ENCODE measurements around the gene SAT1. TPM values are rescaled to one million over a fixed set of nuclear protein-coding genes. Genes with fewer than 3 reads are reported as not detected.
A peak's percentile ranks its signal among the peaks of the same experiment; 100 is the strongest.

SAT1 gene
- total and polyA plus RNA-seq, 9 donors, result 32.0 to 77.8 (median 41.0) TPM

DNA sequence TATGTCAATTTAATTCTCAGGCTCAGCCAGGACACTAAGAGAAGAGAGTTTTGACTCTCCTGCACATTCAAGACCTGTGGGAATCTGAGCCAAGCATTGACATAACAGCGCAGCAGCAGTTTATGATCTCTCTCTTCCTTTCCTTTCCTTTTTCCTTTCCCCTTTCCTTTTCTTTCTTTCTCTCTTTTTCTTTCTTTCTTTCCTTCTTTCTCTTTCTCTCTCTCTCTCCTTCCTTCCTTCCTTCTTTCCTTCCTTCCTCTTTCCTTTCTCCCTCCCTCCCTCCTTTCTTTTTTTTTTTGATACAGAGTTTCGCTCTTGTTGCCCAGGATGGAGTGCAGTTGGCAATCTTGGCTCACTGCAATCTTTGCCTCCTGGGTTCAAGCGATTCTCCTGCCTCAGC lies 21.6 kb downstream of the SAT1 start:
- Histone ChIP-seq H3K27me3 (ENCODE audit: control insufficient read depth, insufficient read depth, low read length) (peaks cover 5% of the 10 kb centered on the region), H3K9me3 (replicated peaks; ENCODE audit: control insufficient read depth, low read depth, low read length) (no peaks in the 10 kb centered on the region), H3K4me1 (ENCODE audit: control insufficient read depth, insufficient read depth, low read length) (peaks cover 3% of the 10 kb centered on the region), H3K36me3 (ENCODE audit: control insufficient read depth, insufficient read depth, low read length) (no peaks in the 10 kb centered on the region), H3K4me3 (ENCODE audit: low read length) (no peak overlapping the region), H3K27ac (ENCODE audit: low read length) (no peak overlapping the region)
- 65% methylated on average over 2 of the region's 3 CpGs for WGBS (ENCODE audit: insufficient coverage)
- no peak for DNase-seq

DNA sequence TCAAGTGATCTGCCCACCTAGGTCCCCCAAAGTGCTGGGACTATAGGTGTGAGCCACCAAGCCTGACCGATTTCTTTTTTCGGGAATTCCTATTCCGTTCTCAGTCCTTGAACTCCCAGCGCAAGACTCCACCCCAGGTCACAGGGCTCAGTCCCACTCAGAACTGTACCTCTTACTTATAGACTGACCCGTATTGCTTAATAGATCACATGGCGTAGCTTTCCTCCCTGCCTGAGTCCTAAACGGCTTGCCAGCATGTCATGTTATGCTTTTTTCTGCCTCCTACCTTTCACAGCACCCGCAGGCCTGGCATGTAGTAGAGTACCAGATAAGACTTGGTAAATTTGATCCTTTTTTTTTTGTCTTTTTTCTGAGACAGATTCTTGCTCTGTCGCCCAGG lies 22.4 kb downstream of the SAT1 start:
- no peaks in the 10 kb centered on the region for H3K36me3 ChIP-seq (ENCODE audit: control insufficient read depth, insufficient read depth, low read length)
- DNase-seq, result no peak
- H3K27ac ChIP-seq (ENCODE audit: low read length), result no peak overlapping the region
- H3K9me3 ChIP-seq (replicated peaks; ENCODE audit: control insufficient read depth, low read depth, low read length), result no peaks in the 10 kb centered on the region
- H3K4me1 ChIP-seq (ENCODE audit: control insufficient read depth, insufficient read depth, low read length), result peaks cover 3% of the 10 kb centered on the region
- 96% methylated on average over 5 of the region's 9 CpGs for WGBS (ENCODE audit: insufficient coverage)
- peaks cover 3% of the 10 kb centered on the region for H3K27me3 ChIP-seq (ENCODE audit: control insufficient read depth, insufficient read depth, low read length)
- no peak overlapping the region for H3K4me3 ChIP-seq (ENCODE audit: low read length)

GRCh38 chrX:23810279-23810678 lies 27.3 kb downstream of the SAT1 start:
- Histone ChIP-seq H3K4me1 (ENCODE audit: control insufficient read depth, insufficient read depth, low read length) (no peaks in the 10 kb centered on the region), H3K4me3 (ENCODE audit: low read length) (no peak overlapping the region), H3K27me3 (ENCODE audit: control insufficient read depth, insufficient read depth, low read length) (peaks cover 6% of the 10 kb centered on the region), H3K27ac (ENCODE audit: low read length) (no peak overlapping the region), H3K36me3 (ENCODE audit: control insufficient read depth, insufficient read depth, low read length) (no peaks in the 10 kb centered on the region), H3K9me3 (replicated peaks; ENCODE audit: control insufficient read depth, low read depth, low read length) (peaks cover 5% of the 10 kb centered on the region)
- no CpG with 5 or more reads among the region's 3 CpGs for WGBS (ENCODE audit: insufficient coverage)
- no peak for DNase-seq

- Histone ChIP-seq H3K9me3 (replicated peaks; ENCODE audit: control insufficient read depth, low read depth, low read length) (peaks cover 5% of the 10 kb centered on the region), H3K4me1 (ENCODE audit: control insufficient read depth, insufficient read depth, low read length) (no peaks in the 10 kb centered on the region), H3K36me3 (ENCODE audit: control insufficient read depth, insufficient read depth, low read length) (no peaks in the 10 kb centered on the region), H3K27ac (ENCODE audit: low read length) (no peak overlapping the region), H3K4me3 (ENCODE audit: low read length) (no peak overlapping the region), H3K27me3 (ENCODE audit: control insufficient read depth, insufficient read depth, low read length) (peaks cover 10% of the 10 kb centered on the region)
- 57% methylated on average over 5 of the region's 10 CpGs for WGBS (ENCODE audit: insufficient coverage)
- DNase-seq, result peak; percentile 50
Measured at GRCh38 chrX:23811108-23811651, 28.2 kb downstream of the SAT1 start.

DNA sequence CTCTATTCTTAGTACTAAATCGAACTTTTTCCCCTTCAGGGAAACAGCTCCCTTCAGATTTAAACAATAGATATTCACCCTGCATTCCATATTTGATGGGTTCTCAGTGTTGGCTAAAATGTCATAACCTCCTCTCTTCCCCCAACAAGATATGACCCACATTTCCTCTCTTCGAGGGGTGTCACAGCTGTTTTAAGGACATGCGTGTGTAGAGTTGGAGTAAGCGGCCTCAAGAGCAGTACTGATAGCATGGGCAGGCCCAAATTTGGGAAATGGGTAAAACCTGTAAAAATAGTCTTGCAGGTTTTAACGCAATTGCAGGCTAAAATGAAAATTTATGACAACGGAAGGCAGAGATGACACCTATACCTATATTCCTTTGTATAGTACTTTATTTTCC lies 28.7 kb downstream of the SAT1 start:
- Histone ChIP-seq H3K4me3 (ENCODE audit: low read length) (no peak overlapping the region), H3K36me3 (ENCODE audit: control insufficient read depth, insufficient read depth, low read length) (no peaks in the 10 kb centered on the region), H3K4me1 (ENCODE audit: control insufficient read depth, insufficient read depth, low read length) (no peaks in the 10 kb centered on the region), H3K27ac (ENCODE audit: low read length) (no peak overlapping the region), H3K27me3 (ENCODE audit: control insufficient read depth, insufficient read depth, low read length) (peaks cover 10% of the 10 kb centered on the region), H3K9me3 (replicated peaks; ENCODE audit: control insufficient read depth, low read depth, low read length) (peaks cover 5% of the 10 kb centered on the region)
- DNase-seq, result no peak
- WGBS (ENCODE audit: insufficient coverage), result no CpG with 5 or more reads among the region's 6 CpGs

DNA sequence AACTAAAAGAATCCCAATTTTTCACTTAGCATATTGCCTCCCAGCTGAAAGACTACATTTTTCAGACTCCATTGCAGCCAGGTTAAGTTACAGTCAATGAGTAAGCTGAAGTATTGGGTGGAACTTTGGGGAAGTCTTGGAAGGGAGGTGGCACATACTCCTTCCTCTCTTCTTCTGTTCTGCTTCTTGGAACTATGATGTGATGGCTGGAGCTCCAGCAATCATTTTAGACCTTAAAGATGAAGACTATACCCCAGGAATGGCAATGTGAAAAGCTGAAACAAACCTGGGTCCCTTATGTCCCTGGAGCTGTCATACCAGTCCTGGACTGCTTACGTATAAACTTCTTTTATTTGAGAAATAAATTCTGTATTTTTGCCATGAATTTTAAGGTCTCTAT lies 30.8 kb downstream of the SAT1 start:
- peaks cover 5% of the 10 kb centered on the region for H3K9me3 ChIP-seq (replicated peaks; ENCODE audit: control insufficient read depth, low read depth, low read length)
- no CpG with 5 or more reads among the region's 1 CpG for WGBS (ENCODE audit: insufficient coverage)
- H3K27me3 ChIP-seq (ENCODE audit: control insufficient read depth, insufficient read depth, low read length), result peaks cover 16% of the 10 kb centered on the region
- no peaks in the 10 kb centered on the region for H3K4me1 ChIP-seq (ENCODE audit: control insufficient read depth, insufficient read depth, low read length)
- no peak overlapping the region for H3K27ac ChIP-seq (ENCODE audit: low read length)
- no peaks in the 10 kb centered on the region for H3K36me3 ChIP-seq (ENCODE audit: control insufficient read depth, insufficient read depth, low read length)
- no peak overlapping the region for H3K4me3 ChIP-seq (ENCODE audit: low read length)
- DNase-seq, result no peak

- H3K27me3 ChIP-seq (ENCODE audit: control insufficient read depth, insufficient read depth, low read length), result peaks cover 21% of the 10 kb centered on the region
- H3K9me3 ChIP-seq (replicated peaks; ENCODE audit: control insufficient read depth, low read depth, low read length), result peaks cover 5% of the 10 kb centered on the region
- H3K27ac ChIP-seq (ENCODE audit: low read length), result no peak overlapping the region
- no peak for DNase-seq
- 88% methylated on average over 6 of the region's 7 CpGs for WGBS (ENCODE audit: insufficient coverage)
- no peak overlapping the region for H3K4me3 ChIP-seq (ENCODE audit: low read length)
- no peaks in the 10 kb centered on the region for H3K36me3 ChIP-seq (ENCODE audit: control insufficient read depth, insufficient read depth, low read length)
- H3K4me1 ChIP-seq (ENCODE audit: control insufficient read depth, insufficient read depth, low read length), result no peaks in the 10 kb centered on the region
Measured at GRCh38 chrX:23815376-23815775, 32.4 kb downstream of the SAT1 start.

DNA sequence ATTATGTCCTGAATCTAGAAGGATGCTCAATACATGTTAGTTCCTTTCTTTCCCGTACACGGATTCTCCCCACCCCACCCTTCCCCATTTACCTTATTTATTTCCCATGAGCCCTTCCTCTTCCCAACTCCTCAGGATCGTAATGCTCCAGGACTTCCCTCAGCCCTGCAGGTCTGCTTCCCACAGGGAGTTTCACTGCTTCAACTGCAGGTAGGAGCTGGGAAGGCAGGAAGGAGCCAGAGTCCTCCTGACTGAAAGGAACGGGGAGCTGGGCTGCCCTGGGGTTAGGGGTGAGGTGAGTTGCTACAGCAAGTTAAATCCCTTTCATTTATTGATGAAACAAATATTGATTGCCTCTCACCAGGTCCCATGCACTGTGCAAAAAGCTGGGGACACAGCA lies 33.2 kb downstream of the SAT1 start:
- 33% methylated on average over 2 of the region's 4 CpGs for WGBS (ENCODE audit: insufficient coverage)
- Histone ChIP-seq H3K4me1 (ENCODE audit: control insufficient read depth, insufficient read depth, low read length) (no peaks in the 10 kb centered on the region), H3K9me3 (replicated peaks; ENCODE audit: control insufficient read depth, low read depth, low read length) (peaks cover 5% of the 10 kb centered on the region), H3K27me3 (ENCODE audit: control insufficient read depth, insufficient read depth, low read length) (peaks cover 25% of the 10 kb centered on the region), H3K4me3 (ENCODE audit: low read length) (no peak overlapping the region), H3K36me3 (ENCODE audit: control insufficient read depth, insufficient read depth, low read length) (no peaks in the 10 kb centered on the region), H3K27ac (ENCODE audit: low read length) (no peak overlapping the region)
- no peak for DNase-seq

- 75% methylated on average over 1 of the region's 3 CpGs for WGBS (ENCODE audit: insufficient coverage)
- Histone ChIP-seq H3K4me1 (ENCODE audit: control insufficient read depth, insufficient read depth, low read length) (no peaks in the 10 kb centered on the region), H3K36me3 (ENCODE audit: control insufficient read depth, insufficient read depth, low read length) (no peaks in the 10 kb centered on the region), H3K9me3 (replicated peaks; ENCODE audit: control insufficient read depth, low read depth, low read length) (peaks cover 5% of the 10 kb centered on the region), H3K27ac (ENCODE audit: low read length) (no peak overlapping the region), H3K27me3 (ENCODE audit: control insufficient read depth, insufficient read depth, low read length) (peaks cover 28% of the 10 kb centered on the region), H3K4me3 (ENCODE audit: low read length) (no peak overlapping the region)
- DNase-seq, result no peak
Measured at GRCh38 chrX:23817979-23818336, 35.0 kb downstream of the SAT1 start.

DNA sequence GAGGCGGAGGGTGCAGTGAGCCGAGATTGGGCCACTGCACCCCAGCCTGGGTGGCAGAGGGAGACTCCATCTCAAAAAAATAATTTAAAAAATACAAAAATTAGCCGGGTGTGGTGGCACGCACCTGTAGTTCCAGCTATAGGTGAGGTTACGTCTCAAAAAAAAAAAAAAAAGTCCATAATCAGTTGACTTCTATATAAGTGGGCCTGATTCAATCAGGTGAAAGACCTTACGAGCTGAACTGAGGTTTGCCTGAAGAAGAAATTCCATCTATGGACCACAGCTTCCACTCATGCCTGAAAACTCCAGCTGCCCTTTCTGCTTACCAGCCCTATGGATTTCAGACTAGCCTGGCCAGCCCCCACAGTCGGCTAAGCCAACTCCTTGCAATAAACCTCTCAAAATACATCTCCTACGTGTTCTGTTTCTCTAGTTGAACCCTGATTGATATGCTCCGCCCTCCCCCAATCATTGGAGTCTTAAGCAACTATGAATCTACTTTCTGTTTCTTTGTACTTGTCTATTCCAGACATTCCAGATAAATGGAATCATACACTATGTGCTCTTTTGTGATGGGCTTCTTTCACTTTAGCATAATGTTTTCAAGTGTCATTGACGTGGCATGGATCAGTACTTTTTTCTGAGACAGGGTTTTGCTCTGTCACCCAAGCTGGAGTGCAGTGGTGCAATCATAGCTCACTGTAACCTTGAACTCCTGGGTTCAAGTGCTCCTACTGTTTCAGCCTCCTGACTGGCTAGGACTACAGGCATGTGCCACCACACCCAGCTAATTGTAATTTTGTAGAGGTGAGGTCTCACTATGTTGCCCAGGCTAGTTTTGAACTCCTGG lies 36.6 kb downstream of the SAT1 start:
- WGBS (ENCODE audit: insufficient coverage), result 82% methylated on average over 5 of the region's 10 CpGs
- no peak for DNase-seq
- no peaks in the 10 kb centered on the region for H3K9me3 ChIP-seq (replicated peaks; ENCODE audit: control insufficient read depth, low read depth, low read length)
- no peaks in the 10 kb centered on the region for H3K36me3 ChIP-seq (ENCODE audit: control insufficient read depth, insufficient read depth, low read length)
- H3K27ac ChIP-seq (ENCODE audit: low read length), result no peak overlapping the region
- H3K4me1 ChIP-seq (ENCODE audit: control insufficient read depth, insufficient read depth, low read length), result no peaks in the 10 kb centered on the region
- H3K4me3 ChIP-seq (ENCODE audit: low read length), result no peak overlapping the region
- peaks cover 28% of the 10 kb centered on the region for H3K27me3 ChIP-seq (ENCODE audit: control insufficient read depth, insufficient read depth, low read length)
